OCI-LY7 (cell line): ENCODE data around the gene ACOT13. TPM values are rescaled to one million over a fixed set of nuclear protein-coding genes. Genes with fewer than 3 reads are reported as not detected.
"Not testable (repeated sequence)": the region's sequence is repeated elsewhere in the genome, so short reads cannot be mapped to it uniquely, and the experiment has no call there.

Source experiments
- BruUV-seq: library from RNA; stranded (reverse); fragments of 400-500 nt; replicated peaks from 2 replicates; lab custom pipeline; 2021; lab: Mats Ljungman, UMichigan
- CTCF ChIA-PET: fragments of 300-600 bp; sonication (Branson Sonifier 250); formaldehyde crosslinking; loops from one replicate; lab custom pipeline; 2022; ENCODE audit warnings: antibody characterized with exemption; ENCODE audit not compliant: unreplicated experiment; lab: Charles Lee
- POLR2A ChIA-PET: fragments of 300-600 bp; sonication (Branson Sonifier 250); formaldehyde crosslinking; loops from one replicate; lab custom pipeline; 2022; ENCODE audit warnings: antibody characterized with exemption; lab: Charles Lee
- DNase-seq: peaks from one replicate; pipeline ENCODE4 v3.0.0-alpha.2; 2015; ENCODE audit warnings: low spot score
- H2AFZ ChIP-seq: fragments of 200-600 bp; sonication (generic), shearing (Covaris generic); 2 replicates; pipeline ENCODE4 v1.6.1; 2014; ENCODE audit warnings: mild to moderate bottlenecking, antibody characterized with exemption, low read length, moderate library complexity
- H3K27ac ChIP-seq: fragments of 200-600 bp; sonication (generic); 2 replicates; pipeline ENCODE4 v1.5.1; 2014; ENCODE audit warnings: mixed run types, low read depth, mild to moderate bottlenecking, moderate library complexity, low read length, inconsistent platforms; ENCODE audit not compliant: poor library complexity, severe bottlenecking
- H3K36me3 ChIP-seq: fragments of 200-600 bp; sonication (generic); 2 replicates; pipeline ENCODE4 v1.6.1; 2014; ENCODE audit warnings: mild to moderate bottlenecking, antibody characterized with exemption, low read length, moderate library complexity, mixed read lengths; ENCODE audit not compliant: insufficient read depth
- H3K4me1 ChIP-seq: fragments of 200-600 bp; sonication (generic); 2 replicates; pipeline ENCODE4 v1.5.1; 2014; ENCODE audit warnings: mild to moderate bottlenecking, low read length; ENCODE audit not compliant: insufficient read depth, poor library complexity, severe bottlenecking
- H3K4me2 ChIP-seq: fragments of 200-600 bp; sonication (generic); 2 replicates; pipeline ENCODE4 v1.6.1; 2014; ENCODE audit warnings: mild to moderate bottlenecking, low read length
- H3K4me3 ChIP-seq: fragments of 200-600 bp; sonication (generic); 2 replicates; pipeline ENCODE4 v1.5.1; 2014; ENCODE audit warnings: mild to moderate bottlenecking, low read depth, low read length; ENCODE audit not compliant: poor library complexity, severe bottlenecking
- H3K79me2 ChIP-seq: fragments of 200-600 bp; sonication (generic); 2 replicates; pipeline ENCODE4 v1.6.1; 2016; ENCODE audit warnings: low read depth, mild to moderate bottlenecking, low read length, moderate library complexity, mixed read lengths; ENCODE audit not compliant: insufficient read depth
- H3K9me2 ChIP-seq: fragments of 200-600 bp; sonication (generic); 2 replicates; pipeline ENCODE4 v1.6.1; 2016; ENCODE audit warnings: mild to moderate bottlenecking, low read length, mixed read lengths; ENCODE audit not compliant: insufficient read depth
- H3K9me3 ChIP-seq: fragments of 200-600 bp; sonication (generic); 2 replicates; pipeline ENCODE4 v1.6.1; 2014; ENCODE audit warnings: mild to moderate bottlenecking, mixed run types, low read length, mixed read lengths
- H4K20me1 ChIP-seq: fragments of 200-600 bp; sonication (generic); 2 replicates; pipeline ENCODE4 v1.6.1; 2014; ENCODE audit warnings: mild to moderate bottlenecking, antibody characterized with exemption, low read length, moderate library complexity, mixed read lengths; ENCODE audit not compliant: insufficient read depth
- CTCF ChIP-seq: fragments of 200-600 bp; sonication (generic); conservative IDR thresholded peaks from 2 replicates; pipeline ENCODE4 v1.5.1; 2014; ENCODE audit warnings: mild to moderate bottlenecking, antibody characterized with exemption, low read length, moderate library complexity, mixed read lengths
- EZH2phosphoT487 ChIP-seq: fragments of 200-600 bp; sonication (generic); IDR thresholded peaks from 2 replicates; pipeline ENCODE4 v1.6.1; 2018; ENCODE audit warnings: low read depth, borderline replicate concordance, mild to moderate bottlenecking, mixed run types, antibody characterized with exemption, low read length, moderate library complexity, mixed read lengths
- intact Hi-C: fragments of 100-400 bp; cut with micrococcal nuclease; formaldehyde crosslinking; loops from one replicate; pipeline ENCODE4 v1.10.0; 2022; ENCODE audit not compliant: unreplicated experiment
- total RNA-seq, 2 experiments: library from RNA; depleted of rRNA in 1 of 2; stranded (reverse); fragments of >200 nt in 1 of 2; shearing (Covaris generic) in 1 of 2; gene quantifications; 2 replicates each; pipeline ENCODE4 v1.2.3, GENCODE V29; 2014 to 2022

ACOT13 gene
- total RNA-seq, 2 experiments from 2014 or later: 4.1 to 16.4 TPM

GRCh38 chr6:24632573-24632972 lies 34.3 kb upstream of the ACOT13 start:
- no peaks in the 10 kb centered on the region for H4K20me1 ChIP-seq
- no peaks in the 10 kb centered on the region for H3K9me2 ChIP-seq
- intact Hi-C loops: no loop called here
- H3K9me3 ChIP-seq: no peaks in the 10 kb centered on the region
- DNase-seq: no peak
- H3K36me3 ChIP-seq: no peaks in the 10 kb centered on the region
- POLR2A ChIA-PET: interaction anchor here (0.8 kb wide), 1 partner anchor 16 kb away, joined by 4 read pairs; no protein-coding TSS in a partner anchor
- no TSS peak for BruUV-seq
- no peak overlapping the region for H2AFZ ChIP-seq
- CTCF ChIA-PET: no interaction called here
- no peaks in the 10 kb centered on the region for H3K4me1 ChIP-seq
- H3K4me3 ChIP-seq: no peak overlapping the region
- H3K79me2 ChIP-seq: no peaks in the 10 kb centered on the region
- no peak overlapping the region for H3K27ac ChIP-seq
- no peak overlapping the region for H3K4me2 ChIP-seq
- no peak for TF ChIP-seq CTCF

GRCh38 chr6:24636681-24637080 lies 30.2 kb upstream of the ACOT13 start:
- Histone ChIP-seq H3K79me2 (no peaks in the 10 kb centered on the region), H3K4me2 (no peak overlapping the region), H3K9me3 (0 out of 2 replicates have a peak, but pooled peaks cover 3% of the 10 kb centered on the region), H3K9me2 (no peaks in the 10 kb centered on the region), H3K27ac (no peak overlapping the region), H3K4me3 (no peak overlapping the region), H3K36me3 (no peaks in the 10 kb centered on the region), H2AFZ (no peak overlapping the region), H3K4me1 (no peaks in the 10 kb centered on the region), H4K20me1 (no peaks in the 10 kb centered on the region)
- BruUV-seq: no TSS peak
- ChIA-PET CTCF (no interaction called here), POLR2A (interaction anchor here (0.7 to 2.9 kb wide), 3 partner anchors 9 to 55 kb away, joined by 3 to 9 read pairs (median 3); partner anchors contain the start of gene KIAA0319)
- no peak for DNase-seq
- intact Hi-C loops: no loop called here
- TF ChIP-seq EZH2phosphoT487 (no peak), CTCF (no peak)

- Histone ChIP-seq H3K4me2 (no peak overlapping the region), H3K4me3 (no peak overlapping the region), H3K79me2 (no peaks in the 10 kb centered on the region), H2AFZ (no peak overlapping the region), H4K20me1 (no peaks in the 10 kb centered on the region), H3K27ac (no peak overlapping the region), H3K9me3 (0 out of 2 replicates have a peak, but pooled peaks cover 3% of the 10 kb centered on the region), H3K4me1 (peaks cover 8% of the 10 kb centered on the region), H3K36me3 (no peaks in the 10 kb centered on the region), H3K9me2 (no peaks in the 10 kb centered on the region)
- intact Hi-C loops: no loop called here
- BruUV-seq: no TSS peak
- ChIA-PET CTCF (no interaction called here), POLR2A (no interaction called here)
- no peak for TF ChIP-seq EZH2phosphoT487
- TF ChIP-seq CTCF: no peak
- no peak for DNase-seq
These were observed 26.7 kb upstream of the ACOT13 start for GRCh38 chr6:24640166-24640565.

GRCh38 chr6:24640631-24641030 lies 26.2 kb upstream of the ACOT13 start:
- H3K36me3 ChIP-seq, H3K4me3 ChIP-seq, H3K27ac ChIP-seq, H3K9me2 ChIP-seq, H3K79me2 ChIP-seq, H3K9me3 ChIP-seq, POLR2A ChIA-PET, DNase-seq, intact Hi-C loops, BruUV-seq, H2AFZ ChIP-seq, H4K20me1 ChIP-seq, H3K4me2 ChIP-seq, CTCF ChIA-PET: not testable (repeated sequence)
- peaks cover 12% of the 10 kb centered on the region for H3K4me1 ChIP-seq
